Measurements from ENCODE around the gene PLCZ1.
"Not testable (repeated sequence)": the region's sequence is repeated elsewhere in the genome, so short reads cannot be mapped to it uniquely, and the experiment has no call there.

The PLCZ1 gene, protein sequence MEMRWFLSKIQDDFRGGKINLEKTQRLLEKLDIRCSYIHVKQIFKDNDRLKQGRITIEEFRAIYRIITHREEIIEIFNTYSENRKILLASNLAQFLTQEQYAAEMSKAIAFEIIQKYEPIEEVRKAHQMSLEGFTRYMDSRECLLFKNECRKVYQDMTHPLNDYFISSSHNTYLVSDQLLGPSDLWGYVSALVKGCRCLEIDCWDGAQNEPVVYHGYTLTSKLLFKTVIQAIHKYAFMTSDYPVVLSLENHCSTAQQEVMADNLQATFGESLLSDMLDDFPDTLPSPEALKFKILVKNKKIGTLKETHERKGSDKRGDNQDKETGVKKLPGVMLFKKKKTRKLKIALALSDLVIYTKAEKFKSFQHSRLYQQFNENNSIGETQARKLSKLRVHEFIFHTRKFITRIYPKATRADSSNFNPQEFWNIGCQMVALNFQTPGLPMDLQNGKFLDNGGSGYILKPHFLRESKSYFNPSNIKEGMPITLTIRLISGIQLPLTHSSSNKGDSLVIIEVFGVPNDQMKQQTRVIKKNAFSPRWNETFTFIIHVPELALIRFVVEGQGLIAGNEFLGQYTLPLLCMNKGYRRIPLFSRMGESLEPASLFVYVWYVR

DNA sequence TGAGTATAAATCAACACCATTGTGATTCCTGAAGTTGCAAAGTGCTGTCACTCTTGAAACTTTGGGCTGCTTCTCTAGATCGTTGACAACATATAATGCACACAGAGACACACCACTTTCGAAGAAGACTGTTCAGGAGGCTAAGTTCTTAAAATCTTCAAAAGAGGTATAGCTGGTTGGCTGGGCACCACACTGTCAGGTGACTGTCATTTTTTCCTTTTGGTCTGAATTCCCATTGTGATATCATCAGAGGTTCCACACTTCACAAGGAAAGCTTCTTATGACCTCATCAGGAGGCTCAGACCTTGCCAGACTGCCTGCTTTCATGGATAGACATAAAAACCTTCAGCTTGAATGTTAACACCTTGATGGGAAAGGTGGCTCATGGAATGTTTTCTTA is at the start of gene PLCZ1, which contains the start of gene CAPZA3:
TSS of gene PLCZ1 (minus strand) at position 194 of the 400 bp plus-strand sequence. CDS start 641 bp downstream, outside the sequence.
TSS of gene CAPZA3 (plus strand) at position 301 of the 400 bp plus-strand sequence. CDS start 150 bp downstream, outside the sequence.
- no peak for DNase-seq (ENCODE audit: low read depth, low spot score)

DNA sequence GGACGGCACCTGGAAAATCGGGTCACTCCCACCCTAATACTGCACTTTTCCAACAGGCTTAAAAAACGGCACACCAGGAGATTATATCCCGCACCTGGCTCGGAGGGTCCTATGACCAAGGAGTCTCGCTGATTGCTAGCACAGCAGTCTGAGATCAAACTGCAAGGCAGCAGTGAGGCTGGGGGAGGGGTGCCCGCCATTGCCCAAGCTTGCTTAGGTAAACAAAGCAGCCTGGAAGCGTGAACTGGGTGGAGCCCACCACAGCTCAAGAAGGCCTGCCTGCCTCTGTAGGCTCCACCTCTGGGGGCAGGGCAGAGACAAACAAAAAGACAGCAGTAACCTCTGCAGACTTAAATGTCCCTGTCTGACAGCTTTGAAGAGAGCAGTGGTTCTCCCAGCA is 47.7 kb upstream of the PLCZ1 start:
- not testable (repeated sequence) for DNase-seq (ENCODE audit: low read depth, low spot score)

DNA sequence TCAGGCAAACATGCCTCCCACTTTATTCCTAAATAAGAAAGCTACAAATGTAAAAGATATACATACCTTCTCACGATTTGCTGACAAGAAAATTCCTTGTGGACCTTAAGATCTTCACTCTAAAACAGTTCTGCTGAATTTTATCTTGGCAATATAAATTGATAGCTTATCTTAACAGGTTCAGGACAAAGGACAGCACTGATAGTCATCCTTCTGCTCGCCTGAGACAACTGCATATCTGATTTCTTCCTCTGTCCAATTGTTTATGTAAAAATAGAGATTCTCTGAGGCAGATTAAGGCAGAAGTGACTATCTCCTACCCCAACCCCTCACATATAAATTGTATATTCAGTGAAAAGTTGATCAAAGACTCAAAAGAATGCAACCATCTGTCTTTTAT is 45.0 kb upstream of the PLCZ1 start:
- no peak for DNase-seq (ENCODE audit: low read depth, low spot score)

DNA sequence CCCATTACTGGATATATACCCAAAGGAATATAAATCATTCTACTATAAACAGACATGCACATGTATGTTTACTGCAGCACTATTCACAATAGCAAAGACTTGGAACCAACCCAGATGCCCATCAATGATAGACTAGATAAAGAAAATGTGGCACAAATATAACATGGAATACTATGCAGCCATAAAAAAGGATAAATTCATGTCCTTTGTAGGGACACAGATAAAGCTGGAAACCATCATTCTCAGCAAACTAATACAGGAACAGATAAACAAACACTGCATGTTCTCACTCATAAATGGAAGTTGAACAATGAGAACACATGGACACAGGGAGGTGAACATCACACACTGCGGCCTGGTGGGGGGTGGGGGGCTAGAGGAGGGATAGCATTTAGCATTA is 28.7 kb upstream of the PLCZ1 start:
- DNase-seq (ENCODE audit: low read depth, low spot score) = not testable (repeated sequence)

DNA sequence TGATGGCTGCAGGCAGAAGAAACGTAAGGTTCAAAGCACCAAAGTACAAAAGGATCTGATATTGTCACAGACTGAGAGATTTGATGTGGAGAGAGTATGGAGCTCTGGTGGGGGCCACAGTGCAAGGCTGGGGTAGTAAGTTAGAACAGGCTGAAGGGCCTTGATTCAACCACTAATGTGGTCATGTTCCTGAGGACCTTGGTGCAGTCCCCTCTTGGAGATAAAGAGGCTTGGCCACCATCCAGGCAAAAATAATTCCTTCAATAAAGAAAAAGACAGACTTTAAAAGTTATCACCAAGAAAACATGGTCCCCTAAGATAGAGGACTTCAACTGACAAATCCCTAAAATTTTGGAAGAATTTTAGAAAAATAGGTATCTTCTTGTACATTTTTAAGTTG is 17.5 kb upstream of the PLCZ1 start:
- no peak for DNase-seq (ENCODE audit: low read depth, low spot score)

DNA sequence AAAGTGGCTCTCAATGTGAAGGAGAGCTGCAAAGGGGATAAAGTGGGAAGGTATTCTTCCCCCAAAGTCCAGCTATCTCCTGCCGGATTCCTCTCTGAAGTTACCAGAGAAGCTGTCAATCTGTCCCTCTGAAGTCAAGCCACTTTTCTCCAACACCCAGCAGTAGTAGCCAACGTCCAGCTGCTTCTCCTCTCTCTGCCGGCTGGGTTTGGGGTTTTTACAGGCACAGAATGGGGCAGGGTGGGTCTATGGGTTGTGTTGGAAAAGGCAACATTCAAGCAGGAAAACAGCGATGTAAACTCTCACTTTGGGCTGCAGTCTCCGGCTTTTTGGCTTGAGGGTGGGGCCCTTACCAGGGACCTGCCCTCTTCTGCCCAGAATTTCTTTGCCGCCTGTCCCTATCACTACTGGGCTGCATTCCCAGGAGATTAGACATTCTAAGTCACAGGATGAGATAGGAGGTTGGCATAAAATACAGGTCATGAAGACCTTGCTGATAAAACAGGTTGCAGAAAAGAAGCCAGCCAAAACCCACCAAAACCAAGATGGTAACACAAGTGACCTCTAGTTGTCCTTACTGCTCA is 16.4 kb upstream of the PLCZ1 start:
- DNase-seq (ENCODE audit: low read depth, low spot score) = no peak

DNA sequence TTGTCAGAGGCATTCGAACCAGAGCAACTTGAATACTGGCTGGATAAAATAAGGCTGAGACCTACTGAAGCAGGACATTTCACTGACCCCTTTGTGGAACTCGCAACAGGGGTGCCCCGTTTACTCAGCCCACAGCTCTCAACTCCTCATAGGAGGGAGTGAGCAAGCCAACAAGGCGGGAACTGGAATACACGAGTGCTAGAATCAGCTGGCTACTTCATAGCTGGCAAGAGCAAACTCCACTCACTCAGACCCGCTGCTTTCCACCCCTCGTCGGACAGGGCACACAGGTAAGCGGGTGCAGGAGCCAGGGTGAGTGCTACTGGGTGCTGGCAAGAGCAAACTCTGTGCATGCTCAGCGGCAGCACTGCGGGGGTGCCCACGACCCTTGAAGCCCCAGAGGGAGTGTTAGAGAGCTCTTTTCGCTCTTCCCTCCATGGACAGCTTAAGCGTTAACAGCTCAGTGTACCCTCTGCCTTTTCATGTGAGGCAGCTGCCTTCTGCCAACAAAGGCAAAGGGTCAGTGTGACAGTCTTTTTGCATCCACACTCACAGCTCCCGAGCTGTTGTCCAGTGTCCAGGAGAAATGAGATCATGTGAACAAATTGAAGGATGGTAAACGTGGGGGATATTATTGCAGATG is 15.8 kb upstream of the PLCZ1 start:
- no peak for DNase-seq (ENCODE audit: low read depth, low spot score)

DNA sequence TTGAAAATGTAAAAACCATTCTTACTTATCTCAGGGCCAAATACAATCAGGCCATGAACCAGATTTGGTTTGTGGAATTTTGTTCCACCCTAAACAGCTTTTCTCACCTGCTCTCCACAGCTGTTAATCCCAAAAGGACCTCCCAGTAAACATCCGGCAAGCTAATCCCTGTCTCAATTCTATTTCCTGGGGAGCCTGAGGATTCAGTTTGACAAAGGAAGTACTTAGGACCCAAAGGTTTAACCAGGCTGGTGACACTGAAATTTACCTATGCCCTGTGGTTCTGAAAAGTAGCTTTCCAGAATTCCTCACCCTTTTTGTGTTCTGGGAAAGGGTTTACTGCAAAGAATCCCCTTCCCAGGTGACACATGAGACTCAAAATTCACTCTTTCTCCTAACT is 15.1 kb upstream of the PLCZ1 start:
- DNase-seq (ENCODE audit: low read depth, low spot score) = no peak

DNA sequence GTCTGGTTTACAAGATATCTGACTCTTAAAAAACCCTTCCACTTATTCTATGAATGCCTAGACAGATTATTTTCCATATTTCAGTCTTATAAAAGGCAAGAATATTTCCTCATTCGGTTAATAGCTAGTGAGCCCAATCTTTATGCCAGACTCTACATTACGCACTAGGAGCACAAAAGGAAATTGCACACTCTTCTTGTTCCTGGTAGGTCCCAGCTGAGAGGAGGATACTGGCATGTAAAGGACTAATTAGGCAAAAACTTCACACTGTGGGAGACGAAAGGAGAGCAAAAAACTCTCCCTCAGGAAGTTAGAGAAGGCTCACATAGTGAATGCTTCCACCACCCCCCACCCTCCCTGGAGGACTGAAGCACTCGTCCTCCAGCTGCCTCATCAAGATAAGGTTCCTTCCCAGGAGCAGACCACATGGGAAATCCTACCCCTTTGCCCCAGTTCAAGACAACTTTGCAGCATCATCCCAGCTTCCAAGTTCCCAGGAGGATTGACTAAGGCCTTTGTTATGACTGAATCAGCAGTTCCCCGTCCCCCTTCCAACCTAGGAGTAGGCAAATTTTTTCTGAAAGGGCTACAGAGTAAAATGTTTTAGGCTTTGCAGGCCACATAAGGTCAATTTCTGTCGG is 14.6 kb upstream of the PLCZ1 start:
- peak; percentile 57 for DNase-seq (ENCODE audit: low read depth, low spot score)

DNA sequence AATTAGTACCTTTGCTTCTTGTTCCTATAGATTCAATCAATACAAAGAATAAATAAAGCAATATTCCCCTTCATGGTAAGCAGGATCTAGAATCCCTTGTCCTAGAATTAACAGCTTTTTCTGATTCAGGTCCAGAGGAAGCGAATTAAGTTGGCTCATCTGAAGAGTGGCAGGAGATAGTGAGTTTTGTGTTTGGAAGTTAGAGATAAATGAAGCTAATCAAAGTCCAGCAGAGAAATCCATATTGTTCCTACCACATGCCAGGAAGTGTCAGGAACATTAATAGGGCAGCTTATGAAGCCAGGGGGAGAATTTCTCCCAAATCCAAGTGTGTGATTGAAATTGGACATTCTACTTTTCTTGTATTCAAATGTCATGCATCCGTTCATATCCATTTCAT is 14.1 kb upstream of the PLCZ1 start:
- DNase-seq (ENCODE audit: low read depth, low spot score) = no peak

DNA sequence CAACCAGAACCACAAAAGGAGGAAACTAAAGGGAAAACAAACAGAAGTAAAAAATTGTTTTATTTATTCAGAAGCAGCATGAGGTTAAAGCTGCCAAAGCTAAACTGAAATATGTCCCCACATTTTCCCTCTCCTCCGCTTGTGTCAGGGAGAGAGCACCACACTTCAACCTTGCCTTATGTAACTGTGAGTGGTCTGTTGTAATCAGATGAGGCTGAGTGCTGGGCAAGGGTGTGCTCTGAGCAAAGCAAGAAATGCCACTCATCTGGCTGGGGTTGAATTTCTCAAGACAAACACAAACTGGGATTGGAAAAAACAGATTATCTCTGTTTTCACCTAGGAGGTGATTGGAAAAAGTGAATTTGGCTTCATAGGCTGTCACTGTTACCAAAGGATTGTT is 12.3 kb upstream of the PLCZ1 start:
- no peak for DNase-seq (ENCODE audit: low read depth, low spot score)

DNA sequence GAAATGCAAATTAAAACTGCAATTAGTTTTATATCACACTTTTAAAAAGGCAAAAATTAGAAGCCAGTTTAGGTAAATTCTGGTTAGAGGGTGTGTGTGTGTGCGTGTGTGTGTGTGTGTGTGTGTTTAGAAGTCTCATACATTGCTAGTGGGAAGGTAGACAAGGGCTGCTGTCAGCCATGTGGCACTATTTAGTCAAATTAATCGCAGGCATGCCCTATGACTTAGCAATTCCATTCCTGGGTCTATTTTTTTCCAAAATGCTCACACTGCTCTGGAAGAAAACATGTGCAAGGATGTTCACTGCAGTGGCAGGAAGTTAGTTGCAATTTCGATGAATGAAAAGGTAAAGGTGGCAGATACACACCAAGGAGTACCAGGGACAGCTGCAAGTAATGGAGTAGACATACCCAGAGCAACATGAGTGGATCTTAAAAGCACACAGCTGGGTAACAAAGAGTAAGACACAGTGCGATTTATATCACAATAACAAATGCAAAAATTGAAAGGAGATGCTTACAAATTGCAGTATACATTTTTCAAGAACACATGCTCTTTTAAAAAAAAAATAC is 11.7 kb upstream of the PLCZ1 start:
- DNase-seq (ENCODE audit: low read depth, low spot score) = no peak

DNA sequence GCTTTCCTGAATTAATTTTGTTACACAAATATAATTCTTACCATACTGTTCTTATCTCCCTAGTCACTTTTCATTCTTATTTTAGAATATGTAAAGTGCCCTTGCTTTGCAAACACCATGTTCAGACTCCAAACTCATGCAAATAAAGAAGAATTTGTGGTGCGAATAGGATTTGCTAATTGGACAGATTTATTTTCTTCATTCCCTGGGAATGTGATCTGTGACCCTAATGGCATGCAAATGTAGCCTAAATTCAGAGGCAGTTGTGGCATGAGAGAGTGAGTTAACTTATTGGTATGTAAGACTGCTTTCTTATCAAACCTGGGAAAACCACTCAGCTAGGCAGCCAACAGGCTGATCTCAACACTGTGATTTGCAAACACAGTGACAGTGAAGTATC is 10.1 kb upstream of the PLCZ1 start:
- no peak for DNase-seq (ENCODE audit: low read depth, low spot score)

DNA sequence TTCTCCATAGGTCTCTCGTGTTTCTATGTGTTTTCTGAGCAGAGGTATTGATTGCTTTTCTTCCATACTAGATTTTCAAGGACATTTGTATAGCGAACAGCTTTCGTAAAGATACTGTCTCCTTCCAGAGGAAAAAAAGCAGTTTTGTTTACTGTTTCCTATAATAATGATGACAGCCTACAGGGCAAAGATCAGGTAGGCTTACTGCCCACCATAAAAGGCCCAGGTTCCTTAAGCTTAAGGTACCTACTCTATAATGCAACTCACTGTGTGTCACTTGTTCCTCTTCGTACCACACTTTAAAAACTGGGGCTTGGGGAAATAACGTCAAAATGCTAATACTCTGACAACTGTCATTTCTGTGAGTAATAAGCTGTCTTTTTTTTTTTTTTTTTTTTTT is 6.7 kb downstream of the PLCZ1 start:
- DNase-seq (ENCODE audit: low read depth, low spot score) = no peak

DNA sequence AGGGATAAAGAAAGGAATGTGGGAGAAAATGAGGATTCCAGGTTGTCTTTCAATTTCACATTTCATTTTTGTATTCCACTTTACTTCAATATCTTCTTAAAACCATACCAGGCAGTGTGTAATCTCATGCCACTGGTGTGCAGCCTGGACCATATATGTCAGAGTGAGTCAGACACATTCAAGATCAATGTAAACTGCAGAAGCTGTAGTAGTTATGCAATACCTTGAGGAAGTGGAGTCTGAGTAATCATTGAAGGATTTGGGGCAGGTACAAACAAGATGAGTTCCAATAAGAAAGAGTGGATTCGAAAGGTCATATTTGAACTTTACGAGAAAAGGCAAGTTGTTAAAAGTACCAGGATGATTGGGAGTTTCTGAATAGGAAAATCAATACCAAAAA is 14.1 kb downstream of the PLCZ1 start:
- no peak for DNase-seq (ENCODE audit: low read depth, low spot score)

DNA sequence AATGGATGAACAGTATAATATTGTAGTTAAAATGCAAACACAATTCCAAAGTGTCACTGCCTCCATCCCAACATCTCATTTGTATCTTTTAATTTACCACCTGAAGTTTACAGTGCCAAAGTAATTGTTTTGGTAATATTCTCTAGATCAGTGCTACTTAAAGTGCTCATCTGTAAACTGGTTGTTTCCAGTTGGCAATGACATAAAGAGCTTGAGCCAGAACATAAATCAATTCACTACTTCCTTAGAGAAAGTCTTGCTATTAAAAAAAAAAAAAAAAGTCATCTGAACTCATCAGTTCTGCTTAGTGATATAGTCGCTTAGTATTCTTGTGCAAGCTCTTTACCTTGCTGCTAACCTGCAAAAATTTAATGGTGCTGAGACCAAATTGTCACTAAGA is 16.4 kb downstream of the PLCZ1 start:
- DNase-seq (ENCODE audit: low read depth, low spot score) = no peak

DNA sequence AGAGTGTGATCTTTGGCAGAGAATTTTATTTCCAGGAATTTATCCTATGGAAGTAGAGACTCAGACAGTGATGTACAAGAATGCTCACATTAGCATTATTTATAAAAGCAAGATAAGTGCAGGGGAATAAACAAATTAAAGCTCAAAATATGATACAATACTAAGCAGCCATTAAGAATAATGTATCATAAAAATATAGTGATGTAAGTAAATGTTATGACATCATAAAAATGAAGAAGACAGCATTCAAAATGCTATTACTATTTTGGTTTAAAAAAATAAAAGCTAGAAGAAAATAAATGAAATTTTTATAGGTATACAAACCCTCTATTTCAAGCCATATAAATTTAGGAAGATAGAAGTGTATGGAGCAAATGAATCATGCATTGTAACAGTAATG is 17.1 kb downstream of the PLCZ1 start:
- no peak for DNase-seq (ENCODE audit: low read depth, low spot score)

DNA sequence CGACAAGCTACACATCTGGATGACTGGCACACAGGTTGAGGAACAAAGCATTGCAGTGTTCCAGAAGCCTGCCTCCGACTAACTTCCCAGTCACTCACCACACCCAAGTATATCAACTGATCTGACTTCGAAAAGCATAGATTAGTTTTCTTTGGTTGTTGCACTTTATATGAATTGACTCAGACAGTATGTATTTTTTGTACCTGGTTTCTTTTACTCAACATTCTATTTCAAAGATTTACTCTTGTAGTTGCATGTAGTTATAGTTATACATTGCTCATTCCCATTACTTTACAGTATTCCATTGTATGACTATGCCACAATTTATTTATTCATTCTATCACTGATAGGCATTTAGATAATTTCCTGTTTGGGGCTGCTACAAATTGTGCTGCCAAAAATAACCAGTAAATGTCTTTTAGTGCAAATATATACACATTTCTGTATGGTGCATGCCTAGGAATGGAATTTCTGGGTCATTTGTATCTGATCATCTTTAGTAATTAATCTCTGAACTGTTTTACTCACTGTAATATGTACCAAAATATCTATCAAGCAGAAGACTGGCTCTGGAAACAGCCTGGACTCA is 17.8 kb downstream of the PLCZ1 start:
- no peak for DNase-seq (ENCODE audit: low read depth, low spot score)

DNA sequence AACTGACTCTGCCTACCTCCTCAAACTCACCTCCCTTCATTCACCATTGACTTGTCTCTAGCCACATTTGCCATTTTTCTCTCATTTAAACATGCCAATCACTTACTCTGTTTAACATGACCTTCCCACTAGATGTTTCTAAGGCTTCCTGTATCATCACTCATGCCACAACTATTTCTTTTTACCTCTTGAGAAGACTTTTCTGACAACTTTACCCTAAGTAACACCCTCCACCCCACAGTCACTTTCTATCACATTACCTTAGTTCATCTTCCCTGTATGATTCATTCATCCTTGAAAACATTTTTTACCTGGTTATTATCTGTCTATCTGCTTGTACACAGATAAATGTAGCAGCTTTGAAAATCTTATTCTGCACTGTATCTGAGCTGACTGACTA is 19.4 kb downstream of the PLCZ1 start:
- no peak for DNase-seq (ENCODE audit: low read depth, low spot score)

DNA sequence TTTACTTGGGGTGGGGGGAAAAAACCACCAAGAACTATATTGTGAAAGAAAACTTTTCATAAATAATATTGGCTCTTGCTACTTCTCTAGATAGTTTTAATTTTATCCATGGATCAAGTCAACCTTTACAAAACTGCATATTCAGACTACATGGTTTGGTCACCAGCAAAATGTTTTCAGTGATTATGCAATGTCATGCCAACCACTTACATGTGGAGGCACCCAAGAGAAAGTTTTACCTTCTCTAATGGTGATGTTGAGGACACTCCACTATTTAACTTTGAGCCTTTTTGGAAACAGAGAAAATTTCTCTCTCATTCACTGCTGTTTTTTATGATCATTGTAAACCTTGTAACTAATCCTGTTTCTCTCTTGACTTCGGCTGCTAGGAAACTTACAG is 21.6 kb downstream of the PLCZ1 start:
- no peak for DNase-seq (ENCODE audit: low read depth, low spot score)

DNA sequence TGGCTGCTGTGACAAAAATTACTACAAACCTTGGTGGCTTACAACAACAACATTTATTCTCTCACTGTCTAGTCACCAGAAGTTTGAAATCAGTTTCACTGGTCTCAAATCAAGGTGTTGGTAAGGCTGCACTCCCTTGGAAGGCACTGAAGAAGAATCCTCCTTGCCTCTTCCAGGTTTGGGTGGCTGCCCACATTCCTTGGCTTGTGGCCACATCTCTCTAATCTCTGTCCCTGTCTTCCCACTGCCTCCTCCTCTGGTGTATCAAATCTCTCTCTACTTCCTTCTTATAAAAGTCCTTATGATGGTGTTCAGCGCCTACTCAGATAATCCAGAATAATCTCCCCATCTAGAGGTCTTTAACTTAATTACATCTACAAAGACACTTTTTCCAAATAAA is 31.0 kb downstream of the PLCZ1 start:
- DNase-seq (ENCODE audit: low read depth, low spot score) = no peak

Data from smooth muscle cell of the brain vasculature (primary cell).